ENCODE results near the gene NAB1. TPM values are rescaled to one million over a fixed set of nuclear protein-coding genes. Genes with fewer than 3 reads are reported as not detected.
"Not testable (repeated sequence)": the region's sequence is repeated elsewhere in the genome, so short reads cannot be mapped to it uniquely, and the experiment has no call there.

Gene NAB1
- total RNA-seq, 1 experiment from 2014 or later: 40.2 TPM

GRCh38 chr2:190707726-190708125, 58.8 kb downstream of the NAB1 start:
- TF ChIP-seq TCF7L2 (IDR thresholded peaks at IDR 0.05; ENCODE audit: low read depth, low read length) (no peak), CTCF (IDR thresholded peaks at IDR 0.05) (no peak), POLR2AphosphoS5 (IDR thresholded peaks at IDR 0.05; ENCODE audit: low read depth, low read length) (no peak), REST (IDR thresholded peaks at IDR 0.05; ENCODE audit: insufficient read depth in 1 of 2, low read depth in 2 of 2, low read length in 1 of 2) (no peak)
- Histone ChIP-seq H3K27me3 (ENCODE audit: control insufficient read depth, insufficient read depth, low read length) (no peaks in the 10 kb centered on the region), H3K36me3 (ENCODE audit: control insufficient read depth, insufficient read depth, low read length) (no peaks in the 10 kb centered on the region), H3K9me3 (ENCODE audit: control insufficient read depth, insufficient read depth, low read depth, low read length) (no peaks in the 10 kb centered on the region; the same call in 1 of the 2 replicates), H3K27ac (ENCODE audit: low read length) (no peak overlapping the region), H3K4me3 (ENCODE audit: low read depth in 2 of 2, low read length in 2 of 2) (no peak overlapping the region), H3K4me1 (ENCODE audit: control insufficient read depth, insufficient read depth, low read length) (no peaks in the 10 kb centered on the region)
- BruUV-seq (replicated peaks): no TSS peak
- DNase-seq (ENCODE audit: low read depth, low spot score) (no peak), ATAC-seq (no peak)
- ChIA-PET CTCF (no interaction called here), POLR2A (no interaction called here)
- in situ Hi-C loops (cut with HindIII; ENCODE audit: low pct_unique_long_range_greater_than_20kb, low sequenced_read_pairs): no loop called here
- intact Hi-C loops (cut with micrococcal nuclease; ENCODE audit: unreplicated experiment): no loop called here

- POLR2A ChIA-PET; H3K4me1 ChIP-seq (ENCODE audit: control insufficient read depth, insufficient read depth, low read length); H3K9me3 ChIP-seq (ENCODE audit: control insufficient read depth, insufficient read depth, low read depth, low read length); in situ Hi-C loops (cut with HindIII; ENCODE audit: low pct_unique_long_range_greater_than_20kb, low sequenced_read_pairs); H3K27ac ChIP-seq (ENCODE audit: low read length); ATAC-seq; H3K27me3 ChIP-seq (ENCODE audit: control insufficient read depth, insufficient read depth, low read length); DNase-seq (ENCODE audit: low read depth, low spot score); CTCF ChIA-PET; intact Hi-C loops (cut with micrococcal nuclease; ENCODE audit: unreplicated experiment); BruUV-seq (replicated peaks); H3K36me3 ChIP-seq (ENCODE audit: control insufficient read depth, insufficient read depth, low read length); H3K4me3 ChIP-seq (ENCODE audit: low read depth in 2 of 2, low read length in 2 of 2): not testable (repeated sequence)
Measured at GRCh38 chr2:190708650-190709049, 59.8 kb downstream of the NAB1 start.

- ChIA-PET CTCF (no interaction called here), POLR2A (no interaction called here)
- no peak overlapping the region for H3K27ac ChIP-seq (ENCODE audit: low read length)
- intact Hi-C loops (cut with micrococcal nuclease; ENCODE audit: unreplicated experiment): no loop called here
- no peaks in the 10 kb centered on the region for H3K4me1 ChIP-seq (ENCODE audit: control insufficient read depth, insufficient read depth, low read length)
- no peaks in the 10 kb centered on the region for H3K27me3 ChIP-seq (ENCODE audit: control insufficient read depth, insufficient read depth, low read length)
- ATAC-seq: no peak
- DNase-seq (ENCODE audit: low read depth, low spot score): no peak
- TF ChIP-seq POLR2AphosphoS5 (IDR thresholded peaks at IDR 0.05; ENCODE audit: low read depth, low read length) (no peak), SIN3A (IDR thresholded peaks at IDR 0.05; ENCODE audit: borderline replicate concordance, insufficient read depth, low read depth, low read length) (no peak), TCF7L2 (IDR thresholded peaks at IDR 0.05; ENCODE audit: low read depth, low read length) (no peak), CTCF (IDR thresholded peaks at IDR 0.05) (no peak), REST (IDR thresholded peaks at IDR 0.05; ENCODE audit: insufficient read depth in 1 of 2, low read depth in 2 of 2, low read length in 1 of 2) (no peak)
- in situ Hi-C loops (cut with HindIII; ENCODE audit: low pct_unique_long_range_greater_than_20kb, low sequenced_read_pairs): no loop called here
- no peaks in the 10 kb centered on the region for H3K36me3 ChIP-seq (ENCODE audit: control insufficient read depth, insufficient read depth, low read length)
- H3K4me3 ChIP-seq (ENCODE audit: low read depth in 2 of 2, low read length in 2 of 2): no peak overlapping the region
- BruUV-seq (replicated peaks): no TSS peak
- no peaks in the 10 kb centered on the region; the same call in 1 of the 2 replicates for H3K9me3 ChIP-seq (ENCODE audit: control insufficient read depth, insufficient read depth, low read depth, low read length)
Measured at GRCh38 chr2:190711069-190711468, 62.2 kb downstream of the NAB1 start.

All from Panc1 (cell line).